PC-3 (cell line): ENCODE data around the gene ZBTB40. TPM values are rescaled to one million over a fixed set of nuclear protein-coding genes. Genes with fewer than 3 reads are reported as not detected.

Experiments
- ATAC-seq: fragments of 200-7000 bp; cut with Tn5 transposase; 2 replicates; pipeline ENCODE4 v1.9.1; 2020; ENCODE audit warnings: mild to moderate bottlenecking, moderate library complexity
- BruUV-seq: library from RNA; stranded (reverse); fragments of 400-500 nt; replicated peaks from 2 replicates; lab custom pipeline; 2021; lab: Mats Ljungman, UMichigan
- CTCF ChIA-PET: fragments of 300-600 bp; sonication (Branson Sonifier 250); formaldehyde crosslinking; loops from one replicate; lab custom pipeline; 2022; ENCODE audit warnings: antibody characterized with exemption; lab: Charles Lee
- POLR2A ChIA-PET: fragments of 300-600 bp; sonication (Branson Sonifier 250); formaldehyde crosslinking; loops from one replicate; lab custom pipeline; 2022; ENCODE audit warnings: antibody characterized with exemption; ENCODE audit not compliant: unreplicated experiment; lab: Charles Lee
- DNase-seq: peaks from one replicate; pipeline ENCODE4 v3.0.0-alpha.2; 2015
- H2AFZ ChIP-seq: fragments of 300-600 bp; sonication (generic); 2 replicates; pipeline ENCODE4 v1.6.0; 2016; ENCODE audit warnings: antibody characterized with exemption, low read length
- H3F3A ChIP-seq: fragments of 300-600 bp; sonication (generic); one replicate; pipeline ENCODE4 v1.6.0; 2017; ENCODE audit warnings: antibody characterized with exemption, low read length, control low read depth, mild to moderate bottlenecking; ENCODE audit not compliant: unreplicated experiment
- H3K27ac ChIP-seq: fragments of 300-600 bp; sonication (generic); 2 replicates; pipeline ENCODE4 v1.5.1; 2016; ENCODE audit warnings: mild to moderate bottlenecking, low read length
- H3K27me3 ChIP-seq: fragments of 300-600 bp; sonication (generic); 2 replicates; pipeline ENCODE4 v1.6.1; 2016; ENCODE audit warnings: low read length, mixed read lengths
- H3K36me3 ChIP-seq: fragments of 300-600 bp; sonication (generic); 2 replicates; pipeline ENCODE4 v1.6.1; 2016; ENCODE audit warnings: low read depth, mixed run types, low read length, mixed read lengths
- H3K4me1 ChIP-seq: fragments of 300-600 bp; sonication (generic); 2 replicates; pipeline ENCODE4 v1.5.1; 2016; ENCODE audit warnings: low read length; ENCODE audit not compliant: insufficient read depth
- H3K4me2 ChIP-seq: fragments of 300-600 bp; sonication (generic); 2 replicates; pipeline ENCODE4 v1.6.0; 2016; ENCODE audit warnings: low read length
- H3K4me3 ChIP-seq: fragments of 300-600 bp; sonication (generic); 2 replicates; pipeline ENCODE4 v1.5.1; 2016; ENCODE audit warnings: mild to moderate bottlenecking, low read length, mixed read lengths
- H3K79me2 ChIP-seq: fragments of 300-600 bp; sonication (generic); 2 replicates; pipeline ENCODE4 v1.6.1; 2017; ENCODE audit warnings: low read length, mixed read lengths
- H3K9ac ChIP-seq: fragments of 300-600 bp; sonication (generic); 2 replicates; pipeline ENCODE4 v1.6.0; 2016; ENCODE audit warnings: mild to moderate bottlenecking, low read length
- H3K9me2 ChIP-seq: fragments of 300-600 bp; sonication (generic); replicated peaks from 2 replicates; pipeline ENCODE4 v1.6.1; 2016; ENCODE audit warnings: mixed run types, low read length, mixed read lengths
- H3K9me3 ChIP-seq: fragments of 300-600 bp; sonication (generic); 2 replicates; pipeline ENCODE4 v1.6.1; 2016; ENCODE audit warnings: low read length, mixed read lengths
- H4K20me1 ChIP-seq: fragments of 300-600 bp; sonication (generic); 2 replicates; pipeline ENCODE4 v1.6.1; 2016; ENCODE audit warnings: low read length, mixed read lengths
- EZH2 ChIP-seq: fragments of 300-600 bp; sonication (generic); IDR thresholded peaks from one replicate; pipeline ENCODE4 v1.6.1; 2017; ENCODE audit warnings: antibody characterized with exemption, mild to moderate bottlenecking, low read length; ENCODE audit not compliant: unreplicated experiment
- EZH2phosphoT487 ChIP-seq: fragments of 300-600 bp; sonication (generic); IDR thresholded peaks from 2 replicates; pipeline ENCODE4 v1.6.1; 2018; ENCODE audit warnings: mild to moderate bottlenecking, antibody characterized with exemption, low read length, borderline replicate concordance
- intact Hi-C: fragments of 100-400 bp; cut with micrococcal nuclease; formaldehyde crosslinking; loops from 2 replicates; pipeline ENCODE4 v1.9.0; 2023
- total RNA-seq: library from RNA; depleted of rRNA; stranded (reverse); fragments of >200 nt; gene quantifications from 2 replicates; pipeline ENCODE4 v1.2.3, GENCODE V29; 2014
- TF ChIP-seq, protein P1 (sequence below): fragments of 300-600 bp; sonication (generic); conservative IDR thresholded peaks from 2 replicates; pipeline ENCODE4 v1.5.1; 2017; ENCODE audit warnings: antibody characterized with exemption, low read depth, mild to moderate bottlenecking, low read length

ZBTB40 gene
- total RNA-seq, 1 experiment from 2014 or later, result 20.2 TPM

DNA sequence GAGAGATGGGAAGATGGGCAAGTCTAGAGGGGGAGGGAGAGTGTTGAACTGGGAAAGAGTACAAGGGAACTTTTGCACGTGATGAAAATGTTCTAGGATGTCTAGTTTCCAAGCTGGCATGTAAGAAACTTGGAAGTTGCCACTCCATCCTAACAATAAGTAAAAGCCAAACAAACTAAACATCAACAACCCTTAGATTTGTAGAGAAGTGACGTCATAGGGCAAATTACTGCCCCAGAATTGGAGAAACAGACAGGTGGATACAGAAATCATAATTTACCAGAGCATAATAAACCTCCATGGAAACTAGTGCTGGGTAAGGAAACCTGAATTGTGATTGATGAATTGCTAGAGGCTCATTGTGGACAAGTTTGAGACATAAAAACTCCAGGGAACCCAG, 14.7 kb upstream of the ZBTB40 start:
- no peak overlapping the region for H3K9ac ChIP-seq
- no peaks in the 10 kb centered on the region for H3F3A ChIP-seq
- H2AFZ ChIP-seq, result no peak overlapping the region
- CTCF ChIA-PET, result no interaction called here
- no peak for DNase-seq
- no peak for ATAC-seq
- H3K27ac ChIP-seq, result no peak overlapping the region
- no peak overlapping the region for H3K4me2 ChIP-seq
- H3K79me2 ChIP-seq, result no peaks in the 10 kb centered on the region
- BruUV-seq, result no TSS peak
- H3K27me3 ChIP-seq, result no peaks in the 10 kb centered on the region
- intact Hi-C loops, result no loop called here
- no peaks in the 10 kb centered on the region for H4K20me1 ChIP-seq
- POLR2A ChIA-PET, result interaction anchor here (0.7 kb wide), 1 partner anchor 24 kb away, joined by 3 read pairs; no protein-coding TSS in a partner anchor
- H3K9me3 ChIP-seq, result peaks cover 11% of the 10 kb centered on the region; the same call in 1 of the 2 replicates
- no peaks in the 10 kb centered on the region for H3K4me1 ChIP-seq
- no peaks in the 10 kb centered on the region for H3K9me2 ChIP-seq
- H3K4me3 ChIP-seq, result no peak overlapping the region
- H3K36me3 ChIP-seq, result no peaks in the 10 kb centered on the region; the same call in 1 of the 2 replicates
- TF ChIP-seq, protein P1, sequence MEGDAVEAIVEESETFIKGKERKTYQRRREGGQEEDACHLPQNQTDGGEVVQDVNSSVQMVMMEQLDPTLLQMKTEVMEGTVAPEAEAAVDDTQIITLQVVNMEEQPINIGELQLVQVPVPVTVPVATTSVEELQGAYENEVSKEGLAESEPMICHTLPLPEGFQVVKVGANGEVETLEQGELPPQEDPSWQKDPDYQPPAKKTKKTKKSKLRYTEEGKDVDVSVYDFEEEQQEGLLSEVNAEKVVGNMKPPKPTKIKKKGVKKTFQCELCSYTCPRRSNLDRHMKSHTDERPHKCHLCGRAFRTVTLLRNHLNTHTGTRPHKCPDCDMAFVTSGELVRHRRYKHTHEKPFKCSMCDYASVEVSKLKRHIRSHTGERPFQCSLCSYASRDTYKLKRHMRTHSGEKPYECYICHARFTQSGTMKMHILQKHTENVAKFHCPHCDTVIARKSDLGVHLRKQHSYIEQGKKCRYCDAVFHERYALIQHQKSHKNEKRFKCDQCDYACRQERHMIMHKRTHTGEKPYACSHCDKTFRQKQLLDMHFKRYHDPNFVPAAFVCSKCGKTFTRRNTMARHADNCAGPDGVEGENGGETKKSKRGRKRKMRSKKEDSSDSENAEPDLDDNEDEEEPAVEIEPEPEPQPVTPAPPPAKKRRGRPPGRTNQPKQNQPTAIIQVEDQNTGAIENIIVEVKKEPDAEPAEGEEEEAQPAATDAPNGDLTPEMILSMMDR, result no peak
- TF ChIP-seq EZH2 (no peak), EZH2phosphoT487 (no peak)

DNA sequence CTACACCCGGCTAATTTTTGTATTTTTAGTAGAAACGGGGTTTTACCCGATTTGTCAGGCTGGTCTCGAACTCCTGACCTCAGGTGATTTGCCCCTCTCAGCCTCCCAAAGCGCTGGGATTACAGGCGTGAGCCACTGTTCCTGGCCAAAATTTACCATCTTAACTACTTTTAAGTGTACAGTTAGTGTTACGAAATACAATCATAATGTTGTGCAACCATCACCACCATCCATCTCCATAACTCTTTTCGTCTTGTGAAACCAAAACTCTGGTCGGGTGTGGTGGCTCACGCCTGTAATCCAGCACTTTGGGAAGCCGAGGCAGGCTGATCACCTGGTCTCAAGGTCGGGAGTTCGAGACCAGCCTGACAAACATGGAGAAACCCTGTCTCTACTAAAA, 14.1 kb upstream of the ZBTB40 start:
- POLR2A ChIA-PET, result interaction anchor here (0.7 kb wide), 1 partner anchor 23 kb away, joined by 3 read pairs; no protein-coding TSS in a partner anchor

DNA sequence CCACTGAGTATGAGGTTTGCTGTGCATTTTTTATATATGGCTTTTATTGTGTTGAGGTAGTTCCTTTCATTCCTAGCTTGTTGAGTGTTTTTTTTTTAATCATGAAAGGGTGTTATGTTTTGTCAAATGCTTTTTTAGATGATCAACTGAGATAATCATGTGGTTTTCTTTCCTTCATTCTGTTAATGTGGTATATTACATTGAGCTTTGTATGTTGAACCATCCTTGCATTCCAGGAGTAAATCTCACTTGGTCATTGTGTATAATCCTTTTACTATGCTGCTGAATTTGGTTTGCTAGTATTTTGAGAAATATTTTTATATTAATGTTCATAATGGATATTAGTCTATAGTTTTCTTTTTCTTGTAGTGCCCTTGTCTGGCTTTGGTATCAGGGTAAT, 11.1 kb upstream of the ZBTB40 start:
- Histone ChIP-seq H3K79me2 (no peaks in the 10 kb centered on the region), H4K20me1 (no peaks in the 10 kb centered on the region), H3K9me3 (peaks cover 11% of the 10 kb centered on the region; the same call in 1 of the 2 replicates), H2AFZ (no peak overlapping the region), H3K9me2 (no peaks in the 10 kb centered on the region), H3F3A (no peaks in the 10 kb centered on the region), H3K4me1 (no peaks in the 10 kb centered on the region), H3K9ac (no peak overlapping the region), H3K27me3 (no peaks in the 10 kb centered on the region), H3K27ac (no peak overlapping the region), H3K4me2 (no peak overlapping the region), H3K36me3 (no peaks in the 10 kb centered on the region; the same call in 1 of the 2 replicates), H3K4me3 (no peak overlapping the region)
- DNase-seq, result no peak
- no peak for TF ChIP-seq EZH2phosphoT487
- TF ChIP-seq, protein P1, result no peak
- intact Hi-C loops, result no loop called here
- ChIA-PET POLR2A (no interaction called here), CTCF (no interaction called here)
- ATAC-seq, result no peak
- BruUV-seq, result no TSS peak

More for the DNA sequence above, 14.1 kb upstream of the ZBTB40 start:
- no peaks in the 10 kb centered on the region for H3K27me3 ChIP-seq
- DNase-seq, result no peak
- no TSS peak for BruUV-seq
- no peak for TF ChIP-seq EZH2phosphoT487
- TF ChIP-seq, protein P1, result no peak
- H3K9me3 ChIP-seq, result peaks cover 11% of the 10 kb centered on the region; the same call in 1 of the 2 replicates
- H2AFZ ChIP-seq, result no peak overlapping the region
- H3K4me2 ChIP-seq, result no peak overlapping the region
- H3F3A ChIP-seq, result no peaks in the 10 kb centered on the region
- H3K4me1 ChIP-seq, result no peaks in the 10 kb centered on the region
- no peak overlapping the region for H3K9ac ChIP-seq
- intact Hi-C loops, result no loop called here
- no peak overlapping the region for H3K4me3 ChIP-seq
- ATAC-seq, result no peak
- no peak overlapping the region for H3K27ac ChIP-seq
- H3K9me2 ChIP-seq, result no peaks in the 10 kb centered on the region
- no peaks in the 10 kb centered on the region for H3K79me2 ChIP-seq
- CTCF ChIA-PET, result no interaction called here
- no peaks in the 10 kb centered on the region for H4K20me1 ChIP-seq
- no peaks in the 10 kb centered on the region; the same call in 1 of the 2 replicates for H3K36me3 ChIP-seq
